Mesendoderm (in vitro differentiated cells): ENCODE data around the gene ANXA4.
A peak's percentile ranks its signal among the peaks of the same experiment; 100 is the strongest.
"Not testable (repeated sequence)": the region's sequence is repeated elsewhere in the genome, so short reads cannot be mapped to it uniquely, and the experiment has no call there.

Source experiments
- DNase-seq: peaks from one replicate; pipeline ENCODE4 v3.0.0; 2013
- H2AK5ac ChIP-seq: 2 replicates; pipeline ENCODE4 v1.6.1; 2013; ENCODE audit warnings: low read length, inconsistent platforms
- H2BK120ac ChIP-seq: 2 replicates; pipeline ENCODE4 v1.6.1; 2013; ENCODE audit warnings: low read depth, mild to moderate bottlenecking, low read length, moderate library complexity, mixed read lengths
- H2BK15ac ChIP-seq: replicated peaks from 2 replicates; pipeline ENCODE4 v1.6.1; 2013; ENCODE audit warnings: low read depth, mild to moderate bottlenecking, moderate library complexity
- H2BK5ac ChIP-seq: 2 replicates; pipeline ENCODE4 v1.6.1; 2013; ENCODE audit warnings: low read length, inconsistent platforms
- H3K18ac ChIP-seq: 2 replicates; pipeline ENCODE4 v1.6.1; 2013; ENCODE audit warnings: mild to moderate bottlenecking, low read length, mixed read lengths
- H3K23ac ChIP-seq: one replicate; pipeline ENCODE4 v1.6.1; 2013; ENCODE audit warnings: low read length
- H3K27ac ChIP-seq: 2 replicates; pipeline ENCODE4 v1.5.1; 2013; ENCODE audit warnings: low read depth, mild to moderate bottlenecking, inconsistent platforms, low read length, moderate library complexity
- H3K27me3 ChIP-seq: 2 replicates; pipeline ENCODE4 v1.6.1; 2013; ENCODE audit warnings: low read length, control low read depth, mild to moderate bottlenecking, inconsistent platforms; ENCODE audit not compliant: insufficient read depth, poor library complexity
- H3K36me3 ChIP-seq: 2 replicates; pipeline ENCODE4 v1.6.1; 2013; ENCODE audit warnings: low read length, inconsistent platforms; ENCODE audit not compliant: control insufficient read depth, insufficient read depth
- H3K4ac ChIP-seq: one replicate; pipeline ENCODE4 v1.6.1; 2013; ENCODE audit warnings: low read depth, mild to moderate bottlenecking, low read length, moderate library complexity
- H3K4me1 ChIP-seq: 2 replicates; pipeline ENCODE4 v1.6.1; 2013; ENCODE audit warnings: low read depth, low read length, inconsistent platforms; ENCODE audit not compliant: control insufficient read depth
- H3K4me2 ChIP-seq: 2 replicates; pipeline ENCODE4 v1.6.1; 2013; ENCODE audit warnings: low read length
- H3K4me3 ChIP-seq: 2 replicates; pipeline ENCODE4 v1.5.1; 2013; ENCODE audit warnings: mild to moderate bottlenecking, low read length
- H3K56ac ChIP-seq: one replicate; pipeline ENCODE4 v1.6.1; 2013; ENCODE audit warnings: low read length
- H3K79me1 ChIP-seq: 2 replicates; pipeline ENCODE4 v1.6.1; 2013; ENCODE audit warnings: low read length, inconsistent platforms
- H3K79me2 ChIP-seq: 2 replicates; pipeline ENCODE4 v1.6.1; 2013; ENCODE audit warnings: mild to moderate bottlenecking, low read length; ENCODE audit not compliant: control insufficient read depth, insufficient read depth
- H3K9ac ChIP-seq: 2 replicates; pipeline ENCODE4 v1.6.1; 2013; ENCODE audit warnings: low read length, inconsistent platforms
- H4K5ac ChIP-seq: one replicate; pipeline ENCODE4 v1.6.1; 2013; ENCODE audit warnings: low read length
- H4K8ac ChIP-seq: one replicate; pipeline ENCODE4 v1.6.1; 2013; ENCODE audit warnings: low read depth, mild to moderate bottlenecking, control low read depth, low read length, moderate library complexity
- whole genome bisulfite sequencing: extraction: QIAGEN DNeasy Blood & Tissue Kit; methylation state at CpG from one replicate; pipeline ENCODE4 v1.1.7; 2013; ENCODE audit warnings: low lambda C conversion rate, missing lambda C conversion rate; ENCODE audit not compliant: insufficient coverage; ENCODE audit errors: extremely low coverage; 5-methylcytosine and 5-hydroxymethylcytosine counted together

ANXA4 gene

GRCh38 chr2:69797836-69798289, 55.9 kb downstream of the ANXA4 start:
- Histone ChIP-seq H3K79me1 (no peaks in the 10 kb centered on the region), H3K36me3 (no peaks in the 10 kb centered on the region), H3K79me2 (no peaks in the 10 kb centered on the region), H3K4me2 (no peak overlapping the region), H3K4ac (peak overlapping the region; percentile 18), H4K8ac (no peak overlapping the region), H2BK5ac (peak overlapping the region; percentile 19), H2AK5ac (peak overlapping the region; percentile 41), H3K27ac (peak overlapping the region; percentile 91), H3K27me3 (no peaks in the 10 kb centered on the region), H2BK15ac (no peak overlapping the region), H3K4me1 (peaks cover 25% of the 10 kb centered on the region), H2BK120ac (peak overlapping the region; percentile 64), H4K5ac (no peak overlapping the region), H3K4me3 (no peak overlapping the region), H3K9ac (peak overlapping the region; percentile 12), H3K56ac (peak overlapping the region; percentile 68), H3K18ac (peak overlapping the region; percentile 96), H3K23ac (no peak overlapping the region)
- no peak for DNase-seq
- WGBS: no CpG with 5 or more reads among the region's 3 CpGs

DNA sequence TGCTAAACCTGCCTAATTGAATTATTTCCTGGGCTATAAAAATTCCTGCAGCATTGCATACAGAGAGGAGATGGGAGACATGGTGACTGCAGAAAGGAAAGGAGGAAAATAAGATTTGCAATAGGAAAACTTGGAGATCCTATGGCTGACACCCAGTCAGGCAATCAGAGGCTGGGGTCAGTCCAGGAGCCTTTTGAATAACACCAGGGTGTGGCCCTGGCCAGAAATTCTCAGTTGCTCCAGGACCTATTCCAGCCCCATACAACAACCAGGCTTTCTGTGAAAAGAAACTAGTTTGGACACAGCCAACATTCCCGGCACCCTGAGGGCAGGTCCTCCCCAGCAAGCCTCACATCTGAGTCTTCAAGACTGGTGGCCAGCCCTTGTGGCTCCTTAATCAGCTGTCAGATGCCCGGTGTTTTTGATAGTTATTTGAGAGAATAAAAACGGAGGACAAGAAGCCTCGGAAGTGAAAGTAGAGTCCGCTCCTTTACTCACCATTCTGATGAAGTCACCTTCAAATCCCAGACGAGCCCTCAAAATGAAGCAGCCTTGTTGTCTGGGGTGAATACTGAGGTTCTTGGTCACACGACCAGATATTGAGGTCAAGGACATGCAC, 56.5 kb downstream of the ANXA4 start:
- DNase-seq: peak; percentile 89
- H3K18ac ChIP-seq: peak overlapping the region; percentile 96
- peak overlapping the region; percentile 91 for H3K4ac ChIP-seq
- no peaks in the 10 kb centered on the region for H3K79me2 ChIP-seq
- H3K27ac ChIP-seq: peak overlapping the region; percentile 91
- H2BK120ac ChIP-seq: peak overlapping the region; percentile 76
- no CpG with 5 or more reads among the region's 7 CpGs for WGBS
- no peak overlapping the region for H3K4me2 ChIP-seq
- H3K23ac ChIP-seq: no peak overlapping the region
- no peak overlapping the region for H4K8ac ChIP-seq
- no peaks in the 10 kb centered on the region for H3K27me3 ChIP-seq
- no peak overlapping the region for H3K4me3 ChIP-seq
- peak overlapping the region; percentile 92 for H2BK5ac ChIP-seq
- no peak overlapping the region for H4K5ac ChIP-seq
- H3K36me3 ChIP-seq: no peaks in the 10 kb centered on the region
- peak overlapping the region; percentile 75 for H3K56ac ChIP-seq
- H3K9ac ChIP-seq: peak overlapping the region; percentile 57
- peaks cover 25% of the 10 kb centered on the region for H3K4me1 ChIP-seq
- H3K79me1 ChIP-seq: no peaks in the 10 kb centered on the region
- H2BK15ac ChIP-seq: peak overlapping the region; percentile 47
- H2AK5ac ChIP-seq: peak overlapping the region; percentile 12

- Histone ChIP-seq H3K27me3 (no peaks in the 10 kb centered on the region), H2AK5ac (peak overlapping the region; percentile 12), H2BK120ac (no peak overlapping the region), H3K4ac (peak overlapping the region; percentile 91), H3K36me3 (no peaks in the 10 kb centered on the region), H4K8ac (no peak overlapping the region), H3K79me1 (no peaks in the 10 kb centered on the region), H3K4me3 (no peak overlapping the region), H3K79me2 (no peaks in the 10 kb centered on the region), H4K5ac (no peak overlapping the region), H2BK5ac (peak overlapping the region; percentile 92), H3K23ac (no peak overlapping the region), H3K4me2 (no peak overlapping the region), H3K56ac (peak overlapping the region; percentile 75), H3K9ac (peak overlapping the region; percentile 57), H3K18ac (peak overlapping the region; percentile 96), H2BK15ac (peak overlapping the region; percentile 47), H3K4me1 (peaks cover 25% of the 10 kb centered on the region), H3K27ac (peak overlapping the region; percentile 93)
- DNase-seq: peak; percentile 95
- no CpG with 5 or more reads among the region's 4 CpGs for WGBS
Measured at GRCh38 chr2:69798909-69799526, 57.1 kb downstream of the ANXA4 start.

- Histone ChIP-seq H3K18ac (no peak overlapping the region), H3K79me2 (no peaks in the 10 kb centered on the region), H3K9ac (no peak overlapping the region), H3K27me3 (no peaks in the 10 kb centered on the region), H3K27ac (peak overlapping the region; percentile 34), H3K79me1 (no peaks in the 10 kb centered on the region), H4K8ac (no peak overlapping the region), H3K56ac (no peak overlapping the region), H3K4me2 (no peak overlapping the region), H2BK15ac (no peak overlapping the region), H3K4ac (no peak overlapping the region), H3K4me3 (no peak overlapping the region), H3K23ac (no peak overlapping the region), H2BK5ac (no peak overlapping the region), H2AK5ac (peak overlapping the region; percentile 3), H3K36me3 (no peaks in the 10 kb centered on the region), H4K5ac (no peak overlapping the region), H2BK120ac (no peak overlapping the region), H3K4me1 (peaks cover 25% of the 10 kb centered on the region)
- no CpG with 5 or more reads among the region's 1 CpG for WGBS
- no peak for DNase-seq
Measured at GRCh38 chr2:69801745-69802290, 59.9 kb downstream of the ANXA4 start.

GRCh38 chr2:69802781-69803367, 60.9 kb downstream of the ANXA4 start:
- no CpG with 5 or more reads among the region's 4 CpGs for WGBS
- H3K4me1 ChIP-seq: peaks cover 21% of the 10 kb centered on the region
- not testable (repeated sequence) for H2BK15ac ChIP-seq, H2BK120ac ChIP-seq, H3K79me2 ChIP-seq, H4K5ac ChIP-seq, DNase-seq, H2BK5ac ChIP-seq, H3K36me3 ChIP-seq, H4K8ac ChIP-seq, H3K56ac ChIP-seq, H2AK5ac ChIP-seq, H3K4me2 ChIP-seq, H3K79me1 ChIP-seq, H3K4ac ChIP-seq, H3K4me3 ChIP-seq, H3K27me3 ChIP-seq, H3K27ac ChIP-seq, H3K23ac ChIP-seq, H3K18ac ChIP-seq, H3K9ac ChIP-seq
